ENCODE data around the gene GPR107.

GPR107 gene

GRCh38 chr9:130137081-130137640 lies 83.5 kb downstream of the GPR107 start:
- DNase-seq (ENCODE audit: low read depth, low spot score) = no peak

GRCh38 chr9:130137641-130138081 lies 84.0 kb downstream of the GPR107 start:
- no peak for DNase-seq (ENCODE audit: low read depth, low spot score)

- DNase-seq (ENCODE audit: low read depth, low spot score) = no peak
These were observed 84.5 kb downstream of the GPR107 start for GRCh38 chr9:130138171-130138653.

GRCh38 chr9:130138791-130139190 lies 85.1 kb downstream of the GPR107 start:
- DNase-seq (ENCODE audit: low read depth, low spot score) = no peak

GRCh38 chr9:130139251-130139650 lies 85.5 kb downstream of the GPR107 start:
- no peak for DNase-seq (ENCODE audit: low read depth, low spot score)

- DNase-seq (ENCODE audit: low read depth, low spot score) = no peak
These were observed 87.0 kb downstream of the GPR107 start for GRCh38 chr9:130140706-130141105.

- no peak for DNase-seq (ENCODE audit: low read depth, low spot score)
These were observed 88.3 kb downstream of the GPR107 start for GRCh38 chr9:130142056-130142455.

- DNase-seq (ENCODE audit: low read depth, low spot score) = no peak
These were observed 88.9 kb downstream of the GPR107 start for GRCh38 chr9:130142641-130143040.

- no peak for DNase-seq (ENCODE audit: low read depth, low spot score)
These were observed 89.7 kb downstream of the GPR107 start for GRCh38 chr9:130143279-130143893.

GRCh38 chr9:130143958-130144366 lies 90.3 kb downstream of the GPR107 start:
- DNase-seq (ENCODE audit: low read depth, low spot score) = no peak

GRCh38 chr9:130144703-130145102 lies 91.0 kb downstream of the GPR107 start:
- DNase-seq (ENCODE audit: low read depth, low spot score) = no peak

GRCh38 chr9:130145658-130146057 lies 92.0 kb downstream of the GPR107 start:
- no peak for DNase-seq (ENCODE audit: low read depth, low spot score)

GRCh38 chr9:130147198-130147597 lies 93.5 kb downstream of the GPR107 start:
- DNase-seq (ENCODE audit: low read depth, low spot score) = no peak

- no peak for DNase-seq (ENCODE audit: low read depth, low spot score)
These were observed 94.2 kb downstream of the GPR107 start for GRCh38 chr9:130147910-130148309.

GRCh38 chr9:130149031-130149430 lies 95.3 kb downstream of the GPR107 start:
- DNase-seq (ENCODE audit: low read depth, low spot score) = no peak

- DNase-seq (ENCODE audit: low read depth, low spot score) = no peak
These were observed 96.1 kb downstream of the GPR107 start for GRCh38 chr9:130149654-130150286.

- DNase-seq (ENCODE audit: low read depth, low spot score) = no peak
These were observed 97.2 kb downstream of the GPR107 start for GRCh38 chr9:130150779-130151382.

GRCh38 chr9:130154816-130155215 lies 101.1 kb downstream of the GPR107 start:
- DNase-seq (ENCODE audit: low read depth, low spot score) = no peak

GRCh38 chr9:130155647-130156046 lies 101.9 kb downstream of the GPR107 start:
- no peak for DNase-seq (ENCODE audit: low read depth, low spot score)

- no peak for DNase-seq (ENCODE audit: low read depth, low spot score)
These were observed 103.0 kb downstream of the GPR107 start for GRCh38 chr9:130156672-130157071.

GRCh38 chr9:130157079-130157478 lies 103.4 kb downstream of the GPR107 start:
- DNase-seq (ENCODE audit: low read depth, low spot score) = no peak

- DNase-seq (ENCODE audit: low read depth, low spot score) = no peak
These were observed 104.3 kb downstream of the GPR107 start for GRCh38 chr9:130158001-130158400.

- DNase-seq (ENCODE audit: low read depth, low spot score) = no peak
These were observed 105.4 kb downstream of the GPR107 start for GRCh38 chr9:130159057-130159456.

Data from brain pericyte (primary cell).